CD4-positive, CD25-positive, alpha-beta regulatory T cell (primary cell): ENCODE results near the gene FAAP20. TPM values are rescaled to one million over a fixed set of nuclear protein-coding genes. Genes with fewer than 3 reads are reported as not detected.

ENCODE experiments used
- ATAC-seq, 2 donors: fragments of 150-1000 bp; cut with Tn5 transposase; one replicate each; pipeline ENCODE4 v1.10.0; 2021; ENCODE audit warnings: low read depth in 2 of 2, moderate number of reproducible peaks in 2 of 2, moderate library complexity in 1 of 2
- DNase-seq, 3 donors: peaks; one replicate each; pipeline versions ENCODE4 v3.0.0 to v3.0.0-alpha.2; 2012 to 2022; ENCODE audit warnings: mixed read lengths in 1 of 3
- H3K27ac ChIP-seq: one replicate; pipeline ENCODE4 v1.7.0; 2013; ENCODE audit warnings: mild to moderate bottlenecking, low read length; ENCODE audit not compliant: insufficient read depth, poor library complexity, severe bottlenecking
- H3K27me3 ChIP-seq: one replicate; pipeline ENCODE4 v1.7.0; 2013; ENCODE audit warnings: low read length; ENCODE audit not compliant: control insufficient read depth, insufficient read depth
- H3K36me3 ChIP-seq: one replicate; pipeline ENCODE4 v1.7.0; 2013; ENCODE audit warnings: mild to moderate bottlenecking, low read length, moderate library complexity; ENCODE audit not compliant: control insufficient read depth, insufficient read depth
- H3K4me1 ChIP-seq: 2 replicates; pipeline ENCODE4 v1.7.0; 2013; ENCODE audit warnings: mild to moderate bottlenecking, low read length; ENCODE audit not compliant: insufficient read depth, control insufficient read depth, poor library complexity, severe bottlenecking
- H3K4me3 ChIP-seq: one replicate; pipeline ENCODE4 v1.7.0; 2013; ENCODE audit warnings: low read depth, mild to moderate bottlenecking, low read length, moderate library complexity
- H3K9me3 ChIP-seq, 2 experiments: 1 replicate in 1 of 2; 2 replicates in 1 of 2; pipeline ENCODE4 v1.7.0; 2013; ENCODE audit warnings: low read length in 2 of 2, mild to moderate bottlenecking in 1 of 2, moderate library complexity in 1 of 2; ENCODE audit not compliant: control insufficient read depth in 2 of 2
- H3K27ac Mint-ChIP-seq, 3 donors: one replicate each; pipeline ENCODE4 v1.8.0; 2020 to 2022; ENCODE audit warnings: mild to moderate bottlenecking in 3 of 3, mixed read lengths in 3 of 3, moderate library complexity in 2 of 3
- H3K27me3 Mint-ChIP-seq: one replicate; pipeline ENCODE4 v1.8.0; 2022; ENCODE audit warnings: mild to moderate bottlenecking, mixed read lengths
- H3K36me3 Mint-ChIP-seq: one replicate; pipeline ENCODE4 v1.8.0; 2020; ENCODE audit warnings: mixed read lengths
- H3K4me1 Mint-ChIP-seq, 4 donors: one replicate each; pipeline ENCODE4 v1.8.0; 2020 to 2022; ENCODE audit warnings: mixed read lengths in 4 of 4, mild to moderate bottlenecking in 1 of 4
- H3K4me3 Mint-ChIP-seq, 4 donors: one replicate each; pipeline ENCODE4 v1.8.0; 2020 to 2022; ENCODE audit warnings: mild to moderate bottlenecking in 4 of 4, mixed read lengths in 4 of 4, moderate library complexity in 3 of 4
- H3K9me3 Mint-ChIP-seq, 7 donors: one replicate each; pipeline ENCODE4 v1.8.0; 2020 to 2022; ENCODE audit warnings: mixed read lengths in 7 of 7, mild to moderate bottlenecking in 3 of 7, moderate library complexity in 2 of 7
- polyA plus RNA-seq, 4 donors: library from polyadenylated mRNA; unstranded; fragments of 300-500 nt; fragmentation: Illumina TruSeq; gene quantifications; one replicate each; pipeline ENCODE4 v1.2.3, GENCODE V29; 2021
- total RNA-seq: library from RNA; stranded (reverse); gene quantifications from one replicate; pipeline ENCODE4 v1.2.3, GENCODE V29; 2022

The FAAP20 gene
- total and polyA plus RNA-seq, 5 donors from 2014 or later: 40.0 to 66.5 (median 45.4) TPM

DNA sequence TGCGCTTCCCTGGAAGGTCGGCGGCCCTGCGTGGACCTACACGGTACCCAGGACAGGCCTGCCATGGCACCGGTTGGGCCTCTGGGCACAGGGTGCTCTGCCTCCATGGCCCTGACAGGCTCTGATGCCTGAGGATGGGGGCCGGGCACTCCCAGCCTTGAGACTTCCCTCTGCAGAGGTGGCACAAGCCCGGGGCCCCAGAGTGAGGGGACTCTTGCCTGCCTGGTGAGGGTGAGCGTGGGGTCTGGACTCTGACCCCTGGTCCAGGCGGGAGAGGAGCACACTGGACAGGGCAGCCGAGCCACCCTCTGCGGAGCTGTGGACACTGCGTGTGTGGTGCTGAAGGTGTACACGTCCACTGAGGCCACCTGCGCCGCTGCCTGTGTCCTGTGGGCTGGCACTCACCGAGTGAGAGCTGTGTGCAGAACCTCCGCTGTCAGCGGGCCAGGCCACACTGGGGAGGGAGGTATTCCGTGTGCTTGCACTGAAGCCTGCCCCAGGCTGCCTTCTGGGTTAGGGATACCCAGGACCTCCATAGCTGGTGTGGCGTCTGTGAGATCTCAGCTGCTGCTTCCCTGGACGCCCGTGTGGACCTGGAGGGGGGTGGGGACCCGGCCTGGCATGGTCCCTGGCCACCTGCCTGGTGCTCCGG is 43.9 kb upstream of the FAAP20 start:
- DNase-seq (no peak), ATAC-seq (no peak)
- no peaks in the 10 kb centered on the region for H3K9me3 ChIP-seq
- peaks cover 7% of the 10 kb centered on the region for H3K27me3 Mint-ChIP-seq
- H3K4me3 ChIP-seq: no peak overlapping the region
- peak overlapping the region in 2 of 3 donors; percentile 20 to 52 for H3K27ac Mint-ChIP-seq
- peaks cover 0 to 1% (median 0%) of the 10 kb centered on the region in 7 donors for H3K9me3 Mint-ChIP-seq
- H3K36me3 ChIP-seq: peaks cover 23% of the 10 kb centered on the region
- peak overlapping the region; percentile 71 for H3K27ac ChIP-seq
- peaks cover 97% of the 10 kb centered on the region for H3K4me1 ChIP-seq
- H3K27me3 ChIP-seq: no peaks in the 10 kb centered on the region
- peaks cover 13 to 96% (median 57%) of the 10 kb centered on the region in 4 donors for H3K4me1 Mint-ChIP-seq
- H3K4me3 Mint-ChIP-seq: peak overlapping the region in 1 of 4 donors; percentile 27
- peaks cover 9% of the 10 kb centered on the region for H3K36me3 Mint-ChIP-seq

DNA sequence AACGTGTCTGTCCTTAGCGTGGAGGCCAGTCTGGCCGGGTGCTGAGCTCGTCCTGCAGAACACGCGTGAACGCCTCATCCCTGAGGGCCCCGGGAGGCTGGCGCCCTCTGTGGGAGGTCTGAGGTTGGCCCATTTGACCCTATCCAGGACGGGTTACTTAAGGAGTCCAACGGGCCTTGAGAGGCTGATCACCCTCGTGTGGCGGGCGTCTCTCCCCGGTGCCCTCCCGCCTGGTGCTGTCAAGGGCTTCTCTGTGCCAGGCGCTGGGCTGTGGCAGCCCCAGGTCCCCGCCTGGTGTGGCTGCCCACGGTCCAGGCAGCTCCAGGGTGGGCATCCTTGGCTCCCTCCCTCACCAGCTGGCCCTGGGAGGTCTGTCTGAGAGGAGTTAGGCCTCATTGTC is 43.2 kb upstream of the FAAP20 start:
- Histone ChIP-seq H3K36me3 (peaks cover 16% of the 10 kb centered on the region), H3K27me3 (no peaks in the 10 kb centered on the region), H3K4me1 (peaks cover 97% of the 10 kb centered on the region), H3K9me3 (no peaks in the 10 kb centered on the region), H3K27ac (peak overlapping the region; percentile 71), H3K4me3 (peak overlapping the region; percentile 68)
- H3K27ac Mint-ChIP-seq: peak overlapping the region; percentile 91 to 99 (median 92)
- H3K27me3 Mint-ChIP-seq: peaks cover 10% of the 10 kb centered on the region
- peaks cover 13 to 96% (median 55%) of the 10 kb centered on the region in 4 donors for H3K4me1 Mint-ChIP-seq
- H3K4me3 Mint-ChIP-seq: peak overlapping the region; percentile 82 to 95 (median 90)
- peaks cover 0 to 1% (median 0%) of the 10 kb centered on the region in 7 donors for H3K9me3 Mint-ChIP-seq
- H3K36me3 Mint-ChIP-seq: peaks cover 6% of the 10 kb centered on the region
- ATAC-seq (no peak), DNase-seq (no peak)

DNA sequence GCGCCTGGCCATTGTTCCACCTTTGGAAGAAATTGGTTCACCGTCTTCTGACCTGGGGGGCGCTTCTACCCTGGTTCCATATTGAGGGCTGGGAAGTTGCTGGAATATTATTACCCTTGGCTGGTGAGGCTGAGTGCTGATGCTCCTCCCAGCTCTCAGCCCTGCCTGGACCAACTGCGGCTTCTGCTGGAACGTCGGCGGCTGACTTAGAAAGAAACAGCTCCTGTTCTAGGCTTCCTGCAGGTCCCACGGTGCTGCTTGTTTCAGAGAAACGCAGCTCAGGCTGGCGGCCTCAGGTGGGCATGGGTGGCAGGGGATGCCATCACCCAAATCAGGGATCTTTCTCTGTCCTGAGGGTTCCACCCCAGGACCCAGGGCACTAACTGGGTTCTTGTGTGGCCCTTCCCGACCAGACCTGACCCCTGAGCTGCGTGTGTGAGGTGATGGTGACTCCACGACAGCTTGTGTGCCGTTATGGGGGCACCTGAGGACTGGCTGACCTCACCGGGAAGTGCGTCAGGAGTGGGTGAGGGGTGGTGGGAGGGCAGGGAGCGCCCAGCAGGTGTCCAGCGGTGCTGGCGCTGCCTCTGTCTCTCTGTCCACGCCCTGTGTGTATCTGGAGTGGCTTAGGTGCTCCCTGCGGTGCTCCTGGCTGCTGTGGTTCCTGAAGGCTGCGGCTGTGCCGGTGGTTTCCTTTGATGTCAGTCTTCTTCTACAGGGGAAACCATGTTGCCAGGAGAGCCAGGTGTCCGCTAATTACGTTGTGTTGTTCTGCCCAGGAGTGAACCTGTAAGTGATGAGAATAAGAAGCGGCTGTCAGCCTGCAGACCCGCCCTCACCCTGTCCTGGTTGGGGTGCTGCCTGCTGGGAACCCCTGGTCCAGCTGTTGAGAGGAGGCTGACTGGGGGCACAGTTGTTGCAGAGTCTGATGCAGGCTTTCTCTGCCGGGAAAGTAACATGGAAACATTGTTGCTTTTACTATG is 42.4 kb upstream of the FAAP20 start:
- Histone ChIP-seq H3K9me3 (no peaks in the 10 kb centered on the region), H3K4me1 (peaks cover 97% of the 10 kb centered on the region), H3K27me3 (no peaks in the 10 kb centered on the region), H3K27ac (peak overlapping the region; percentile 71), H3K36me3 (peaks cover 11% of the 10 kb centered on the region), H3K4me3 (peak overlapping the region; percentile 68)
- H3K4me3 Mint-ChIP-seq: peak overlapping the region; percentile 82 to 95 (median 90)
- peaks cover 13 to 96% (median 53%) of the 10 kb centered on the region in 4 donors for H3K4me1 Mint-ChIP-seq
- H3K27ac Mint-ChIP-seq: peak overlapping the region; percentile 91 to 99 (median 92)
- DNase-seq (peak; percentile 63 to 76 (median 64)), ATAC-seq (peak in 1 of 2 donors; percentile 10)
- peaks cover 11% of the 10 kb centered on the region for H3K27me3 Mint-ChIP-seq
- H3K36me3 Mint-ChIP-seq: peaks cover 4% of the 10 kb centered on the region
- peaks cover 0 to 1% (median 0%) of the 10 kb centered on the region in 7 donors for H3K9me3 Mint-ChIP-seq

DNA sequence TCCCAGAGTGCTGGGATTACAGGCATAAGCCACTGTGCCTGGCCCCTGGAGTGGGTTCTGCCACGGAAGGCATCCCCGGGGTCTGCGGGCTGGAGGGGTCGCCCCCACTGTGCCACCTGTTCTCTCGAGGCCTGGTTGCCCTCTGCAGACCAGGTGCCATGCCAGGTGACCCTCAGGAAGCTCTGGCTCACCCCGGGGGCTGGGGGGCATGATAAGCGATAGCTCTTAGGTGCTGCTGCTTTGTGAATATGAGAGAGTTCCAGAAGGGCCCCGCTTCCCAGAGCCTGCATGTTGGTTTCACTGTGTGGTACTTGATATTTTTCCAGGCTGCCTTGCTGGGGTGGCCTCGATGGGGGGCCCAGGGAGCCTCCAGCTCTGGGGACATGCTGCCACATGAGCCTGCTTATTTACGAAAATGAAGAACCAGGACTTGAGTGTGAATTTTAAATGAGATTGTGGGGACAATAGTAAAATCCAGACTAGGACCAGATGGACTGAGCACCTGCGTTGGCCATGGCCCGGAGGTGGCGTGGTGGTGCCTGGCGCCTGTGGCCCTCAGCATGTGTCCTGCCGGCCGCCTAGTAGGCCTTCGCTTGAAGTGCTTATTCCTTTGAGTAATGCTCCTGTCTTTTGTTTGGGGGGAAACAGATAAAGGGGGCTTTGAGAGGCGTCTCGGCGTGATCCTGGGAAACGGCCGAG is 40.9 kb upstream of the FAAP20 start:
- no peak for ATAC-seq
- Histone ChIP-seq H3K4me3 (no peak overlapping the region), H3K9me3 (no peaks in the 10 kb centered on the region), H3K27ac (peak overlapping the region; percentile 84), H3K27me3 (no peaks in the 10 kb centered on the region), H3K4me1 (peaks cover 99% of the 10 kb centered on the region), H3K36me3 (no peaks in the 10 kb centered on the region)
- peaks cover 13 to 95% (median 53%) of the 10 kb centered on the region in 4 donors for H3K4me1 Mint-ChIP-seq
- no peak for DNase-seq
- H3K4me3 Mint-ChIP-seq: peak overlapping the region; percentile 92 to 97 (median 95)
- H3K27ac Mint-ChIP-seq: peak overlapping the region; percentile 91 to 99 (median 92)
- H3K36me3 Mint-ChIP-seq: no peaks in the 10 kb centered on the region
- peaks cover 14% of the 10 kb centered on the region for H3K27me3 Mint-ChIP-seq
- H3K9me3 Mint-ChIP-seq: peaks cover 0 to 1% (median 0%) of the 10 kb centered on the region in 7 donors

DNA sequence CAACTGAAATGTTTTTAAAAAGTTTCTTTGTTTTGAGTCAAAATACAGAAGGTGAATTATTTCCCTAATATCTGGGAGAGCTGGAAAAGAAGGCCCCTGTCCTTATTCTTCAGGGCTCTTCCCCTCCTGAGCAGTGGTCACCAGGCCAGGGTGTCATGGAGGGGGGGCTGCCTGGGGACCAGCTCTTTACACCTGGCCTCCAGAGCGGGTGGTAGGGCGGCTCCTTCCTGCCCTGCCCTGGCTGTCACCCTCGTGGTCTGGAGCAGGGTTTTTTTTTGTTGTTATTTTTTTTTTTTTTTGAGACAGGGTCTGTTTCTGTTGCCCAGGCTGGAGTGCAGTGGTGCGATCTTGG is 40.2 kb upstream of the FAAP20 start:
- Mint-ChIP-seq H3K36me3 (no peaks in the 10 kb centered on the region), H3K9me3 (peaks cover 0 to 1% (median 0%) of the 10 kb centered on the region in 7 donors), H3K4me1 (peaks cover 13 to 88% (median 47%) of the 10 kb centered on the region in 4 donors), H3K27me3 (peaks cover 14% of the 10 kb centered on the region), H3K27ac (peak overlapping the region; percentile 98 to 99 (median 99)), H3K4me3 (peak overlapping the region; percentile 95 to 99 (median 96))
- Histone ChIP-seq H3K9me3 (no peaks in the 10 kb centered on the region), H3K4me3 (peak overlapping the region; percentile 66), H3K27ac (peak overlapping the region; percentile 84), H3K27me3 (no peaks in the 10 kb centered on the region), H3K4me1 (peaks cover 96% of the 10 kb centered on the region), H3K36me3 (no peaks in the 10 kb centered on the region)
- DNase-seq: peak in 1 of 3 donors; percentile 65
- peak in 1 of 2 donors; percentile 14 for ATAC-seq

DNA sequence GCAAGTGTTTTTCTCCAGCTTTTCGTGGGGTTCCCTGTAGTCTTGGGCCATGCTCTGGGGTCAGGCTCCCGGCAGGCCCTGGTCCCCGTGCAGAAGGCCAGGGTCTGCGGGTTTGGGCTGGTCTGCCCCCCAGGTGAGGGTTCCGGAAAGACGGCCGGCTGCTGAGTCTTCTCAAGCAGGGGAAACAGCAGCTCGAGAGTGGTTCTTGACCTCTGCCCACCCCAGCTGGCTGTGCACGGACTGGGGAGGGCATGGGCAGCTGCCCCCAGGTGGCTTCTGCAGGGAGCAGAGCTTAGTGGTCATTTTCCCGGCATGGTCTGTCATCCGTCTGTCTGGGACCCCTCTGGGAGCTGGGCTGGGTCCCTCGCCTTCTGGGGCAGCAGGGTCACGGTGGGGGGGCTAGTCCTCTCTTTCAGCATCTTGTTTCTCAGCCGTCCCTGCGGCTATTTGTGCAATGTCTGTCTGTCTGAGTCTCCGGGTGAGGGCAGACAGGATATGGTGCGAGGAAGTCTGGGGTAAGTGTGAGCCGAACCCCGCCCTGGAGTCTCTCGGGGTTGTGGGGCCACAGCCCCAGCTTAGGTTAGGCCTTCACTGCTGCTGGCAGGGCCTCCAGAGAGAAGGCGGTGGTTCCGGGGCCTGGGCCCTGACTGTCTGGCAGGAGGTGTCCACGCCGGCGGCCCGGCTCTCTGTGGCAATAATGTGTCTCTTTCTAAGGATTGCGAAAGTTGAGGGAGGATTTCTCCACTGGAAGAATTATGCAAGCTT is 39.6 kb upstream of the FAAP20 start:
- Histone ChIP-seq H3K36me3 (no peaks in the 10 kb centered on the region), H3K9me3 (no peaks in the 10 kb centered on the region), H3K4me3 (peak overlapping the region; percentile 66), H3K27me3 (no peaks in the 10 kb centered on the region), H3K27ac (peak overlapping the region; percentile 84), H3K4me1 (peaks cover 91% of the 10 kb centered on the region)
- peaks cover 18% of the 10 kb centered on the region for H3K27me3 Mint-ChIP-seq
- no peaks in the 10 kb centered on the region for H3K36me3 Mint-ChIP-seq
- peak; percentile 52 to 92 (median 74) for DNase-seq
- peaks cover 0 to 1% (median 0%) of the 10 kb centered on the region in 7 donors for H3K9me3 Mint-ChIP-seq
- peak; percentile 79 to 81 for ATAC-seq
- H3K4me3 Mint-ChIP-seq: peak overlapping the region; percentile 95 to 99 (median 96)
- H3K27ac Mint-ChIP-seq: peak overlapping the region; percentile 98 to 99 (median 99)
- peaks cover 13 to 83% (median 44%) of the 10 kb centered on the region in 4 donors for H3K4me1 Mint-ChIP-seq
